Right lobe of liver (tissue), 6 donors: Measurements from ENCODE around the gene BZW1. TPM values are rescaled to one million over a fixed set of nuclear protein-coding genes. Genes with fewer than 3 reads are reported as not detected.
"Not testable (repeated sequence)": the region's sequence is repeated elsewhere in the genome, so short reads cannot be mapped to it uniquely, and the experiment has no call there.

Experiments used
- ATAC-seq, 4 donors: fragments of 200-7000 bp; cut with Tn5 transposase; one replicate each; pipeline ENCODE4 v1.9.1; 2020; ENCODE audit warnings: mild to moderate bottlenecking in 4 of 4, moderate library complexity in 4 of 4
- DNase-seq, 3 donors: peaks; one replicate each; pipeline ENCODE4 v3.0.0-alpha.2; 2020
- H3K27ac ChIP-seq, 3 donors: fragments of 200-600 bp; one replicate each; pipeline ENCODE4 v1.8.0; 2022
- H3K27me3 ChIP-seq, 2 donors: fragments of 200-600 bp; one replicate each; pipeline ENCODE4 v1.8.0; 2022
- H3K36me3 ChIP-seq, 4 donors: fragments of 200-600 bp; sonication (generic) in 1 of 4; one replicate each; pipeline versions ENCODE4 v1.5.1 to v1.8.0; 2017 to 2022; ENCODE audit warnings: control low read depth in 1 of 4
- H3K4me1 ChIP-seq, 4 donors: fragments of 200-600 bp; sonication (generic) in 1 of 4; one replicate each; pipeline versions ENCODE4 v1.5.1 to v1.8.0; 2017 to 2022; ENCODE audit warnings: control low read depth in 1 of 4
- H3K4me3 ChIP-seq, 3 donors: fragments of 200-600 bp; one replicate each; pipeline ENCODE4 v1.8.0; 2022
- H3K9me3 ChIP-seq, 4 donors: fragments of 200-600 bp; sonication (generic) in 1 of 4; one replicate each; pipeline versions ENCODE4 v1.5.1 to v1.8.0; 2017 to 2022; ENCODE audit warnings: control low read depth in 1 of 4
- CTCF ChIP-seq, 4 donors: fragments of 200-600 bp in 3 of 4; fragments of 450-650 bp in 1 of 4; IDR thresholded peaks; one replicate each; pipeline versions ENCODE4 v1.5.1 to v1.8.0; 2016 to 2022; ENCODE audit warnings: antibody characterized with exemption in 4 of 4, mild to moderate bottlenecking in 2 of 4
- POLR2A ChIP-seq: fragments of 450-650 bp; IDR thresholded peaks from one replicate; pipeline ENCODE4 v1.6.1; 2017; ENCODE audit warnings: antibody characterized with exemption, mild to moderate bottlenecking
- whole genome bisulfite sequencing: methylation state at CpG from one replicate; pipeline ENCODE4 v1.1.6; 2018; ENCODE audit warnings: low coverage, low lambda C conversion rate; ENCODE audit not compliant: insufficient coverage; ENCODE audit errors: missing lambda C conversion rate; 5-methylcytosine and 5-hydroxymethylcytosine counted together
- intact Hi-C, 2 donors: fragments of 100-400 bp; cut with DNase I; formaldehyde crosslinking; loops; one replicate each; pipeline versions ENCODE4 v1.11.2 to v1.14.1; 2022
- total RNA-seq, 6 experiments: library from RNA; depleted of rRNA in 2 of 6; stranded (reverse); fragments of >200 nt in 2 of 6; fragmentation: NEBNext Ultra II Directional in 3 of 6; extraction: Animal tissue kit (Norgen Biotek cat#: 25700) in 3 of 6; gene quantifications; one replicate each; pipeline versions ENCODE4 v1.1.0 to v1.2.4, GENCODE V29; 2016 to 2023
- donor health status: DM: no; HTN: yes; CAD: no.
- donor health status: DM: no; HTN: no; CAD: no.
- donor health status: DM: no; HTN: no; CAD: no.
- donor health status: DM: no; HTN: yes; CAD: no.
- donor health status: DM: no; HTN: yes; CAD: no.

BZW1 gene
- total RNA-seq, 6 experiments from 2014 or later = 176 to 239 (median 210) TPM

- 100% methylated on average over 1 of the region's 1 CpG for WGBS
- no peak for ATAC-seq
- DNase-seq = no peak
- Histone ChIP-seq H3K36me3 (no peaks in the 10 kb centered on the region), H3K9me3 (no peaks in the 10 kb centered on the region), H3K4me3 (no peak overlapping the region), H3K4me1 (peaks cover 0 to 43% (median 17%) of the 10 kb centered on the region in 4 donors), H3K27ac (peak overlapping the region in 2 of 3 donors; percentile 73 to 78), H3K27me3 (no peaks in the 10 kb centered on the region)
- intact Hi-C loops = no loop called here
- TF ChIP-seq CTCF (IDR thresholded peaks at IDR 0.05) (no peak), POLR2A (no peak)
Observed at GRCh38 chr2:200798514-200798913, 13.2 kb upstream of the BZW1 start.

GRCh38 chr2:200800458-200800857 lies 11.3 kb upstream of the BZW1 start:
- Histone ChIP-seq H3K4me3 (no peak overlapping the region), H3K36me3 (no peaks in the 10 kb centered on the region)
- intact Hi-C loops = no loop called here

DNA sequence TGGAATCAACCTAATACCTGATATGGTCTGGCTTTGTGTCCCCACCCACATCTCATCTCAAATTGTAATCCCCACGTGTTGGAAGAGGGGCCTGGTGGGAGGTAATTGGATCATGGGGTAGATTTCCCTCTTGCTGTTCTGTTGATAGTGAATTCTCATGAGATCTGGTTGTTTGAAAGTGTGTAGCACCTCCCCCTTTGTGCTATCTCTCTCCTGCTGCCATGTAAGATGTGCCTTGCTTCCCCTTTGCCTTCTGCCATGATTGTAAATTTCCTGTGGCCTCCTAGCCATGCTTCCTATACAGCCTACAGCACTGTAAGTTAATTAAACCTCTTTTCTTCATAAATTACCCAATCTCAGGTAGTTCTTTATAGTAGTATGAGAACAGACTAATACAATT lies 10.3 kb upstream of the BZW1 start:
- H3K9me3 ChIP-seq, DNase-seq, H3K4me3 ChIP-seq, H3K27ac ChIP-seq, intact Hi-C loops, H3K36me3 ChIP-seq, H3K27me3 ChIP-seq, ATAC-seq: not testable (repeated sequence)
- peaks cover 0 to 19% (median 8%) of the 10 kb centered on the region in 4 donors for H3K4me1 ChIP-seq
- no CpG with 5 or more reads among the region's 1 CpG for whole genome bisulfite sequencing

More at GRCh38 chr2:200800458-200800857, 11.3 kb upstream of the BZW1 start:
- no peak overlapping the region for H3K27ac ChIP-seq
- TF ChIP-seq CTCF (IDR thresholded peaks at IDR 0.05) (no peak), POLR2A (no peak)
- peaks cover 0 to 28% (median 11%) of the 10 kb centered on the region in 4 donors for H3K4me1 ChIP-seq
- H3K9me3 ChIP-seq = no peaks in the 10 kb centered on the region
- no peaks in the 10 kb centered on the region for H3K27me3 ChIP-seq
- ATAC-seq (no peak), DNase-seq (no peak)
- WGBS = 100% methylated on average over 1 of the region's 2 CpGs

- peaks cover 0 to 15% (median 5%) of the 10 kb centered on the region in 4 donors for H3K36me3 ChIP-seq
- peak overlapping the region; percentile 96 to 97 (median 97) for H3K27ac ChIP-seq
- no peak for DNase-seq
- no peak for TF ChIP-seq CTCF (IDR thresholded peaks at IDR 0.05)
- TF ChIP-seq POLR2A = no peak
- peaks cover 0 to 30% (median 10%) of the 10 kb centered on the region in 4 donors for H3K4me1 ChIP-seq
- no peaks in the 10 kb centered on the region for H3K9me3 ChIP-seq
- no peak overlapping the region for H3K4me3 ChIP-seq
- intact Hi-C loops = no loop called here
- WGBS = 65% methylated on average over 6 of the region's 7 CpGs
- no peaks in the 10 kb centered on the region for H3K27me3 ChIP-seq
- ATAC-seq = no peak
Observed at GRCh38 chr2:200809506-200810251, 2.0 kb upstream of the BZW1 start.

GRCh38 chr2:200810252-200810997 lies 1.3 kb upstream of the BZW1 start:
- Histone ChIP-seq H3K27me3 (no peaks in the 10 kb centered on the region), H3K4me1 (peaks cover 0 to 37% (median 11%) of the 10 kb centered on the region in 4 donors), H3K36me3 (peaks cover 0 to 22% (median 9%) of the 10 kb centered on the region in 4 donors), H3K9me3 (no peaks in the 10 kb centered on the region), H3K27ac (peak overlapping the region; percentile 96 to 97 (median 97)), H3K4me3 (peak overlapping the region; percentile 87 to 96 (median 94))
- ATAC-seq (peak in 3 of 4 donors; percentile 0 to 9 (median 4)), DNase-seq (no peak)
- WGBS = 15% methylated on average over 6 of the region's 6 CpGs
- TF ChIP-seq CTCF (IDR thresholded peaks at IDR 0.05) (no peak), POLR2A (no peak)
- intact Hi-C loops = no loop called here
